ENCODE measurements around the gene CLPSL1.

DNA sequence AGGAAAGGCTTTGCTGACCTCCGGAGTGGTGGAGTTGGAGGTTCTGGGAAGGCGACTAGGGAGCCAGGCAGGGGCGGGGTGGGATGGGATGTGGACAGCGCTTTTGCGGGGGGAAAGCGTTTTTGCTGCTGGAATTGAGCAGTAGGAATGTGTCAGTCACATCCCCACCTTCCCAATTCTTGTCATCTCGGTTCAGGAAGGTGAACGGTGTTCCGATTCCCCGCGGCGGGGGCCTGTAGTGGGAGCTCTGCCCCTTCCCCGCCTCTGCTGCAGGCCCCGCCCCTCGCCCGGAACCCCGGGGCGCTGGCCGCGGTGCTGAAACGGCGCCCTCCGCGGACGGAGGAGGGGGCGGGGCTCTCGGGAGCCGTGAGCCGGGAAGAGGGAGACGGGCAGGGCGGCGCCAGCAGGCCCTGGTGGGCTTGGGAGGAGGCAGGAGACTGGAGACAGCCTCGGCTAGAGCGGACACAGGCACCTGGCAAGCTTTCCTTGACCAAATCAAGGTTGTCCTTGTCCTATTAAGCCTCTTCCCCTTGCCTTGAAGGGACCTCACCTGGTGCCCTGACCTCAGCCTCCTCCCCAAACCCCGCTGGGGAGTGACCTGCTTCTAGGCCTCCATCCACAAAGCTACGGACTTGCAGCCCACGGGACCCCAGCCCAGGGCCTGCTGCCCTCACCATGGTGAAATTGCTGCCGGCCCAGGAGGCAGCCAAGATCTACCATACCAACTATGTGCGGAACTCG is 24.3 kb downstream of the CLPSL1 start, which contains the start of gene LHFPL5:
- TF ChIP-seq, protein P1, sequence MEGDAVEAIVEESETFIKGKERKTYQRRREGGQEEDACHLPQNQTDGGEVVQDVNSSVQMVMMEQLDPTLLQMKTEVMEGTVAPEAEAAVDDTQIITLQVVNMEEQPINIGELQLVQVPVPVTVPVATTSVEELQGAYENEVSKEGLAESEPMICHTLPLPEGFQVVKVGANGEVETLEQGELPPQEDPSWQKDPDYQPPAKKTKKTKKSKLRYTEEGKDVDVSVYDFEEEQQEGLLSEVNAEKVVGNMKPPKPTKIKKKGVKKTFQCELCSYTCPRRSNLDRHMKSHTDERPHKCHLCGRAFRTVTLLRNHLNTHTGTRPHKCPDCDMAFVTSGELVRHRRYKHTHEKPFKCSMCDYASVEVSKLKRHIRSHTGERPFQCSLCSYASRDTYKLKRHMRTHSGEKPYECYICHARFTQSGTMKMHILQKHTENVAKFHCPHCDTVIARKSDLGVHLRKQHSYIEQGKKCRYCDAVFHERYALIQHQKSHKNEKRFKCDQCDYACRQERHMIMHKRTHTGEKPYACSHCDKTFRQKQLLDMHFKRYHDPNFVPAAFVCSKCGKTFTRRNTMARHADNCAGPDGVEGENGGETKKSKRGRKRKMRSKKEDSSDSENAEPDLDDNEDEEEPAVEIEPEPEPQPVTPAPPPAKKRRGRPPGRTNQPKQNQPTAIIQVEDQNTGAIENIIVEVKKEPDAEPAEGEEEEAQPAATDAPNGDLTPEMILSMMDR (conservative IDR thresholded peaks at IDR 0.05; ENCODE audit: low read depth in 2 of 2): 0 out of 4 replicates have a peak, but pooled peaks of 1 of the 2 experiments have one; percentile 2
- TF ChIP-seq, protein P2, sequence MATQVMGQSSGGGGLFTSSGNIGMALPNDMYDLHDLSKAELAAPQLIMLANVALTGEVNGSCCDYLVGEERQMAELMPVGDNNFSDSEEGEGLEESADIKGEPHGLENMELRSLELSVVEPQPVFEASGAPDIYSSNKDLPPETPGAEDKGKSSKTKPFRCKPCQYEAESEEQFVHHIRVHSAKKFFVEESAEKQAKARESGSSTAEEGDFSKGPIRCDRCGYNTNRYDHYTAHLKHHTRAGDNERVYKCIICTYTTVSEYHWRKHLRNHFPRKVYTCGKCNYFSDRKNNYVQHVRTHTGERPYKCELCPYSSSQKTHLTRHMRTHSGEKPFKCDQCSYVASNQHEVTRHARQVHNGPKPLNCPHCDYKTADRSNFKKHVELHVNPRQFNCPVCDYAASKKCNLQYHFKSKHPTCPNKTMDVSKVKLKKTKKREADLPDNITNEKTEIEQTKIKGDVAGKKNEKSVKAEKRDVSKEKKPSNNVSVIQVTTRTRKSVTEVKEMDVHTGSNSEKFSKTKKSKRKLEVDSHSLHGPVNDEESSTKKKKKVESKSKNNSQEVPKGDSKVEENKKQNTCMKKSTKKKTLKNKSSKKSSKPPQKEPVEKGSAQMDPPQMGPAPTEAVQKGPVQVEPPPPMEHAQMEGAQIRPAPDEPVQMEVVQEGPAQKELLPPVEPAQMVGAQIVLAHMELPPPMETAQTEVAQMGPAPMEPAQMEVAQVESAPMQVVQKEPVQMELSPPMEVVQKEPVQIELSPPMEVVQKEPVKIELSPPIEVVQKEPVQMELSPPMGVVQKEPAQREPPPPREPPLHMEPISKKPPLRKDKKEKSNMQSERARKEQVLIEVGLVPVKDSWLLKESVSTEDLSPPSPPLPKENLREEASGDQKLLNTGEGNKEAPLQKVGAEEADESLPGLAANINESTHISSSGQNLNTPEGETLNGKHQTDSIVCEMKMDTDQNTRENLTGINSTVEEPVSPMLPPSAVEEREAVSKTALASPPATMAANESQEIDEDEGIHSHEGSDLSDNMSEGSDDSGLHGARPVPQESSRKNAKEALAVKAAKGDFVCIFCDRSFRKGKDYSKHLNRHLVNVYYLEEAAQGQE (IDR thresholded peaks at IDR 0.05; ENCODE audit: unreplicated experiment): peak; percentile 99
- TF ChIP-seq POLR2AphosphoS5 (IDR thresholded peaks at IDR 0.05; ENCODE audit: low read depth) (no peak), CREB1 (CRISPR knock-in tag; IDR thresholded peaks at IDR 0.05; ENCODE audit: low read depth) (peak; percentile 38), NANOG (IDR thresholded peaks at IDR 0.05; ENCODE audit: borderline replicate concordance) (no peak), EZH2 (IDR thresholded peaks at IDR 0.05; ENCODE audit: low read depth, unreplicated experiment) (no peak), EZH2phosphoT487 (IDR thresholded peaks at IDR 0.05; ENCODE audit: unreplicated experiment) (no peak), JUNB (IDR thresholded peaks at IDR 0.05; ENCODE audit: unreplicated experiment) (no peak)

Data from GM23338 (cell line).